HepG2 (cell line): ENCODE measurements around the gene TRIM31. TPM values are rescaled to one million over a fixed set of nuclear protein-coding genes. Genes with fewer than 3 reads are reported as not detected.

Experiments
- ATAC-seq: fragments of 200-7000 bp; cut with Tn5 transposase; 3 replicates; pipeline ENCODE4 v1.9.1; 2020; ENCODE audit warnings: mild to moderate bottlenecking, moderate library complexity
- BruUV-seq: library from RNA; stranded (reverse); fragments of 400-500 nt; replicated peaks from 2 replicates; lab custom pipeline; 2021; lab: Mats Ljungman, UMichigan
- CTCF ChIA-PET: fragments of 300-600 bp; formaldehyde crosslinking; extraction: SDS; loops from one replicate; lab custom pipeline; 2021; ENCODE audit warnings: low total read pairs, inconsistent platforms, low intra/inter-chr PET ratio; lab: Yijun Ruan, JAX
- POLR2A ChIA-PET: fragments of 350-600 bp; sonication (Branson Sonifier 250); formaldehyde crosslinking; loops from one replicate; lab custom pipeline; 2020; ENCODE audit warnings: antibody characterized with exemption, inconsistent platforms; lab: Yijun Ruan, JAX
- DNase-seq: peaks from one replicate; pipeline ENCODE4 v3.0.0-alpha.2; 2015; ENCODE audit warnings: low spot score
- FAIRE-seq: peaks from 3 replicates; lab custom pipeline; 2011; peaks lifted over from hg19 to GRCh38; lab: Jason Lieb, UNC
- H2AFZ ChIP-seq: one replicate; pipeline ENCODE4 v1.6.1; 2011; ENCODE audit warnings: low read length, inconsistent platforms
- H3K27ac ChIP-seq: fragments of 300-600 bp; 3 replicates; pipeline ENCODE4 v1.8.0; 2011; ENCODE audit warnings: mixed run types, mild to moderate bottlenecking, mixed read lengths, low read length, inconsistent platforms; ENCODE audit not compliant: insufficient read depth; ENCODE audit errors: extremely low read length
- H3K27me3 ChIP-seq, 2 experiments: fragments of 200-600 bp in 1 of 2; 2 replicates in 1 of 2; 3 replicates in 1 of 2; pipeline versions ENCODE4 v1.6.0 to v1.8.0; 2011; ENCODE audit warnings: low read length in 2 of 2, mild to moderate bottlenecking in 2 of 2, moderate library complexity in 2 of 2, inconsistent platforms in 1 of 2; ENCODE audit not compliant: insufficient read depth in 2 of 2, control insufficient read depth in 1 of 2
- H3K36me3 ChIP-seq, 2 experiments: fragments of 200-600 bp in 1 of 2; replicated peaks in 1 of 2; 2 replicates in 1 of 2; 3 replicates in 1 of 2; pipeline versions ENCODE4 v1.5.1 to v1.8.0; 2011; ENCODE audit warnings: low read length in 2 of 2, inconsistent platforms in 1 of 2; ENCODE audit not compliant: insufficient read depth in 2 of 2, control insufficient read depth in 1 of 2
- H3K4me1 ChIP-seq: 2 replicates; pipeline ENCODE4 v1.5.1; 2012; ENCODE audit warnings: low read length, inconsistent platforms; ENCODE audit not compliant: insufficient read depth
- H3K4me2 ChIP-seq: 2 replicates; pipeline ENCODE4 v1.6.0; 2011; ENCODE audit warnings: low read depth, low read length, inconsistent platforms
- H3K4me3 ChIP-seq, 3 experiments: fragments of 200-600 bp in 1 of 3; sonication (generic), shearing (Covaris generic) in 1 of 3; replicated peaks in 1 of 3; 2 replicates each; pipeline ENCODE4 v1.5.1; 2011 to 2016; ENCODE audit warnings: low read length in 3 of 3, inconsistent platforms in 2 of 3, low read depth in 2 of 3, mild to moderate bottlenecking in 2 of 3, control low read depth in 1 of 3, mixed read lengths in 1 of 3; ENCODE audit not compliant: insufficient read depth in 1 of 3
- H3K79me2 ChIP-seq: one replicate; pipeline ENCODE4 v1.6.1; 2011; ENCODE audit warnings: low read length, inconsistent platforms; ENCODE audit not compliant: insufficient read depth
- H3K9ac ChIP-seq: 2 replicates; pipeline ENCODE4 v1.6.0; 2011; ENCODE audit warnings: mild to moderate bottlenecking, low read depth, low read length, inconsistent platforms; ENCODE audit not compliant: insufficient read depth
- H3K9me3 ChIP-seq: 2 replicates; pipeline ENCODE4 v1.5.1; 2012; ENCODE audit warnings: mild to moderate bottlenecking, low read length
- H4K20me1 ChIP-seq: 2 replicates; pipeline ENCODE4 v1.6.0; 2011; ENCODE audit warnings: inconsistent platforms, mild to moderate bottlenecking, low read length, moderate library complexity; ENCODE audit not compliant: insufficient read depth
- ATAD3A ChIP-seq: sonication (generic); formaldehyde crosslinking; IDR thresholded peaks from 2 replicates; pipeline ENCODE4 v1.4.0; 2020; ENCODE audit warnings: missing genetic modification reagents
- MAFF ChIP-seq: IDR thresholded peaks from 2 replicates; pipeline ENCODE4 v1.6.1; 2011; ENCODE audit warnings: low read depth, low read length, improper control_type of control experiment
- MAFK ChIP-seq, 2 experiments: IDR thresholded peaks in 1 of 2; conservative IDR thresholded peaks in 1 of 2; 2 replicates each; pipeline ENCODE4 v1.6.1; 2011; ENCODE audit warnings: improper control_type of control experiment in 2 of 2, low read length in 2 of 2
- SIX1 ChIP-seq: sonication (generic); formaldehyde crosslinking; IDR thresholded peaks from 2 replicates; pipeline ENCODE4 v1.4.0; 2020; ENCODE audit warnings: missing genetic modification reagents, borderline replicate concordance
- SMAD3 ChIP-seq: sonication (generic); formaldehyde crosslinking; IDR thresholded peaks from 2 replicates; pipeline ENCODE4 v1.4.0; 2020; ENCODE audit warnings: missing genetic modification reagents
- ZFP82 ChIP-seq: sonication (generic); formaldehyde crosslinking; IDR thresholded peaks from 2 replicates; pipeline ENCODE4 v1.5.1; 2020; ENCODE audit warnings: mild to moderate bottlenecking, missing genetic modification reagents, borderline replicate concordance
- ZNF430 ChIP-seq: sonication (generic); formaldehyde crosslinking; IDR thresholded peaks from 2 replicates; pipeline ENCODE4 v1.9.0; 2021; ENCODE audit warnings: mild to moderate bottlenecking, missing genetic modification reagents
- ZNF460 ChIP-seq: sonication (generic); formaldehyde crosslinking; IDR thresholded peaks from 2 replicates; pipeline ENCODE4 v1.5.1; 2020; ENCODE audit warnings: missing genetic modification reagents, mild to moderate bottlenecking, borderline replicate concordance
- ZNF772 ChIP-seq: sonication (generic); formaldehyde crosslinking; IDR thresholded peaks from 2 replicates; pipeline ENCODE4 v1.5.0; 2020; ENCODE audit warnings: mild to moderate bottlenecking, missing genetic modification reagents
- WGBS: methylation state at CpG from one replicate; pipeline ENCODE4 v1.1.6; 2017; ENCODE audit warnings: low lambda C conversion rate; 5-methylcytosine and 5-hydroxymethylcytosine counted together
- in situ Hi-C: cut with HindIII; loops from 2 replicates; pipeline ENCODE4 v1.10.0; 2017; ENCODE audit warnings: low pct_unique_long_range_greater_than_20kb; ENCODE audit not compliant: extremely low pct_ligation_motif_present
- intact Hi-C: fragments of 100-400 bp; cut with micrococcal nuclease; formaldehyde crosslinking; loops from one replicate; pipeline ENCODE4 v1.10.0; 2022; ENCODE audit not compliant: unreplicated experiment
- polyA plus RNA-seq, 8 experiments: library from polyadenylated mRNA; depleted of rRNA in 3 of 8; stranded (reverse) in 7 of 8; unstranded in 1 of 8; fragments of >200 nt; fragmentation: Illumina TruSeq in 4 of 8; extraction: Trizol in 4 of 8; gene quantifications; 2 replicates each; pipeline versions ENCODE4 v1.2.1 to v1.2.3, GENCODE V29; 2011 to 2016; ENCODE audit warnings: low read depth in 4 of 8, missing spikeins in 1 of 8, mixed read lengths in 1 of 8; ENCODE audit not compliant: insufficient read depth in 1 of 8
- total RNA-seq, 5 experiments: library from RNA; depleted of rRNA; stranded (reverse); fragments of >200 nt; fragmentation: Illumina TruSeq; extraction: Trizol; gene quantifications; 2 replicates each; pipeline ENCODE4 v1.2.3, GENCODE V29; 2016; ENCODE audit warnings: low read depth in 1 of 5
- TF ChIP-seq, protein P1 (sequence below): sonication (generic); formaldehyde crosslinking; IDR thresholded peaks from 2 replicates; pipeline ENCODE4 v1.4.0; 2020; ENCODE audit warnings: mild to moderate bottlenecking, missing genetic modification reagents, borderline replicate concordance
- TF ChIP-seq, protein P2 (sequence below): sonication (generic); formaldehyde crosslinking; IDR thresholded peaks from 2 replicates; pipeline ENCODE4 v1.4.0; 2020; ENCODE audit warnings: mild to moderate bottlenecking, missing genetic modification reagents
- TF ChIP-seq, protein P3 (sequence below): sonication (generic); formaldehyde crosslinking; IDR thresholded peaks from 2 replicates; pipeline ENCODE4 v1.5.0; 2020; ENCODE audit warnings: missing genetic modification reagents

TRIM31 gene
- total and polyA plus RNA-seq, 2 of the 13 experiments (the other 11 are each of a cell fraction or from before 2014, with no cell fraction given), result 0.13 to 0.51 TPM

- no peak overlapping the region for H2AFZ ChIP-seq
- H4K20me1 ChIP-seq, result no peaks in the 10 kb centered on the region
- H3K4me1 ChIP-seq, result peaks cover 88% of the 10 kb centered on the region
- no peaks in the 10 kb centered on the region for H3K36me3 ChIP-seq
- peak overlapping the region in 1 of 3 experiments; percentile 7; a peak in 1 of 6 replicates for H3K4me3 ChIP-seq
- peak overlapping the region; percentile 72 for H3K27ac ChIP-seq
- CTCF ChIA-PET, result interaction anchor here (1.5 kb wide), 1 partner anchor 32 kb away, joined by 4 read pairs; no protein-coding TSS in a partner anchor
- no TSS peak for BruUV-seq
- WGBS, result 59% methylated on average over 2 of the region's 2 CpGs
- H3K79me2 ChIP-seq, result no peaks in the 10 kb centered on the region
- no peaks in the 10 kb centered on the region for H3K27me3 ChIP-seq
- DNase-seq (no peak), FAIRE-seq (no peak), ATAC-seq (no peak)
- 0 out of 2 replicates have a peak, but pooled peaks have one; percentile 33 for TF ChIP-seq ZFP82 (CRISPR knock-in tag)
- TF ChIP-seq ZNF430 (CRISPR knock-in tag), result no peak
- TF ChIP-seq ZNF460 (CRISPR knock-in tag), result 0 out of 2 replicates have a peak, but pooled peaks have one; percentile 2
- intact Hi-C loops (loop anchor here (2.0 kb wide), 1 partner anchor 68 kb away; the partner anchor contains the start of gene PPP1R11), in situ Hi-C loops (no loop called here)
- H3K9me3 ChIP-seq, result no peaks in the 10 kb centered on the region
- no peak overlapping the region for H3K9ac ChIP-seq
- H3K4me2 ChIP-seq, result peak overlapping the region; percentile 28
- POLR2A ChIA-PET, result interaction anchor here (1.3 to 4.7 kb wide), 9 partner anchors 9 to 72 kb away, joined by 3 to 32 read pairs (median 5); partner anchors contain the start of genes PPP1R11 and TRIM15
These were observed 22.3 kb upstream of the TRIM31 start for GRCh38 chr6:30135147-30135546.

GRCh38 chr6:30131947-30132497 is 19.1 kb upstream of the TRIM31 start:
- TF ChIP-seq SIX1 (no peak), ATAD3A (CRISPR knock-in tag) (no peak), MAFK (conservative IDR thresholded peaks at IDR 0.05 in 1 of 2, IDR thresholded peaks at IDR 0.05 in 1 of 2; ENCODE audit: low read length in 2 of 2) (peak; percentile 87 to 89), SMAD3 (no peak), MAFF (peak; percentile 86), ZNF772 (peak; percentile 39; the same call in 1 of the 2 replicates)
- TF ChIP-seq, protein P1, sequence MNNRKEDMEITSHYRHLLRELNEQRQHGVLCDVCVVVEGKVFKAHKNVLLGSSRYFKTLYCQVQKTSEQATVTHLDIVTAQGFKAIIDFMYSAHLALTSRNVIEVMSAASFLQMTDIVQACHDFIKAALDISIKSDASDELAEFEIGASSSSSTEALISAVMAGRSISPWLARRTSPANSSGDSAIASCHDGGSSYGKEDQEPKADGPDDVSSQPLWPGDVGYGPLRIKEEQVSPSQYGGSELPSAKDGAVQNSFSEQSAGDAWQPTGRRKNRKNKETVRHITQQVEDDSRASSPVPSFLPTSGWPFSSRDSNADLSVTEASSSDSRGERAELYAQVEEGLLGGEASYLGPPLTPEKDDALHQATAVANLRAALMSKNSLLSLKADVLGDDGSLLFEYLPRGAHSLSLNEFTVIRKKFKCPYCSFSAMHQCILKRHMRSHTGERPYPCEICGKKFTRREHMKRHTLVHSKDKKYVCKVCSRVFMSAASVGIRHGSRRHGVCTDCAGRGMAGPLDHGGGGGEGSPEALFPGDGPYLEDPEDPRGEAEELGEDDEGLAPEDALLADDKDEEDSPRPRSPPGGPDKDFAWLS (CRISPR knock-in tag), result 0 out of 2 replicates have a peak, but pooled peaks have one; percentile 39
- TF ChIP-seq, protein P2, sequence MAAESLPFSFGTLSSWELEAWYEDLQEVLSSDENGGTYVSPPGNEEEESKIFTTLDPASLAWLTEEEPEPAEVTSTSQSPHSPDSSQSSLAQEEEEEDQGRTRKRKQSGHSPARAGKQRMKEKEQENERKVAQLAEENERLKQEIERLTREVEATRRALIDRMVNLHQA (CRISPR knock-in tag), result no peak
- TF ChIP-seq, protein P3, sequence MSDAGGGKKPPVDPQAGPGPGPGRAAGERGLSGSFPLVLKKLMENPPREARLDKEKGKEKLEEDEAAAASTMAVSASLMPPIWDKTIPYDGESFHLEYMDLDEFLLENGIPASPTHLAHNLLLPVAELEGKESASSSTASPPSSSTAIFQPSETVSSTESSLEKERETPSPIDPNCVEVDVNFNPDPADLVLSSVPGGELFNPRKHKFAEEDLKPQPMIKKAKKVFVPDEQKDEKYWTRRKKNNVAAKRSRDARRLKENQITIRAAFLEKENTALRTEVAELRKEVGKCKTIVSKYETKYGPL, result no peak

More at GRCh38 chr6:30131947-30132497, 19.1 kb upstream of the TRIM31 start:
- FAIRE-seq, result no peak
- H3K9ac ChIP-seq, result no peak overlapping the region
- ATAC-seq, result no peak
- H3K36me3 ChIP-seq, result no peaks in the 10 kb centered on the region
- no peak overlapping the region for H3K4me3 ChIP-seq
- in situ Hi-C loops (no loop called here), intact Hi-C loops (loop anchor here (1.0 to 2.0 kb wide), 2 partner anchors 29 to 39 kb away; no protein-coding TSS in a partner anchor)
- DNase-seq, result no peak
- H3K9me3 ChIP-seq, result no peaks in the 10 kb centered on the region
- no TSS peak for BruUV-seq
- no peaks in the 10 kb centered on the region for H4K20me1 ChIP-seq
- H3K79me2 ChIP-seq, result no peaks in the 10 kb centered on the region
- H3K4me1 ChIP-seq, result peaks cover 80% of the 10 kb centered on the region
- 84% methylated on average over 2 of the region's 2 CpGs for WGBS
- ChIA-PET POLR2A (interaction anchor here (1.0 to 4.7 kb wide), 10 partner anchors 12 to 71 kb away, joined by 3 to 43 read pairs (median 14); partner anchors contain the start of genes POLR1H, PPP1R11, TRIM15 and TRIM31), CTCF (interaction anchor here (0.9 to 6.5 kb wide), 4 partner anchors 28 to 394 kb away, joined by 3 to 140 read pairs (median 16); partner anchors contain the start of gene RNF39)
- H2AFZ ChIP-seq, result peak overlapping the region; percentile 28
- H3K4me2 ChIP-seq, result no peak overlapping the region
- H3K27me3 ChIP-seq, result no peaks in the 10 kb centered on the region
- no peak overlapping the region for H3K27ac ChIP-seq
